Hepatocyte (in vitro differentiated cells): ENCODE measurements around the gene LCN15. TPM values are rescaled to one million over a fixed set of nuclear protein-coding genes. Genes with fewer than 3 reads are reported as not detected.
"Not testable (repeated sequence)": the region's sequence is repeated elsewhere in the genome, so short reads cannot be mapped to it uniquely, and the experiment has no call there.

Source experiments
- DNase-seq: peaks from one replicate; pipeline ENCODE4 v3.0.0-alpha.2; 2016; ENCODE audit warnings: low spot score
- H2AFZ ChIP-seq: fragments of 200-600 bp; sonication (generic); 2 replicates; pipeline ENCODE4 v1.6.0; 2016; ENCODE audit warnings: antibody characterized with exemption, mild to moderate bottlenecking
- H3K27ac ChIP-seq: fragments of 200-600 bp; sonication (generic); 2 replicates; pipeline ENCODE4 v1.5.1; 2016; ENCODE audit warnings: mild to moderate bottlenecking
- H3K27me3 ChIP-seq: fragments of 200-600 bp; sonication (generic); 2 replicates; pipeline ENCODE4 v1.6.1; 2016
- H3K36me3 ChIP-seq: fragments of 200-600 bp; sonication (generic); replicated peaks from 2 replicates; pipeline ENCODE4 v1.5.1; 2016; ENCODE audit warnings: low read depth; ENCODE audit not compliant: insufficient read depth
- H3K4me1 ChIP-seq: fragments of 200-600 bp; sonication (generic); 2 replicates; pipeline ENCODE4 v1.5.1; 2016; ENCODE audit warnings: mild to moderate bottlenecking, moderate library complexity; ENCODE audit not compliant: insufficient read depth
- H3K4me2 ChIP-seq: fragments of 200-600 bp; sonication (generic); 2 replicates; pipeline ENCODE4 v1.6.0; 2016
- H3K4me3 ChIP-seq: fragments of 200-600 bp; sonication (generic); 2 replicates; pipeline ENCODE4 v1.5.1; 2016; ENCODE audit warnings: mild to moderate bottlenecking
- H3K79me2 ChIP-seq: fragments of 200-600 bp; sonication (generic); 2 replicates; pipeline ENCODE4 v1.6.0; 2017; ENCODE audit warnings: mild to moderate bottlenecking
- H3K9me2 ChIP-seq: fragments of 200-600 bp; sonication (generic); replicated peaks from 2 replicates; pipeline ENCODE4 v1.6.0; 2017; ENCODE audit warnings: mild to moderate bottlenecking; ENCODE audit not compliant: insufficient read depth
- H3K9me3 ChIP-seq: fragments of 200-600 bp; sonication (generic); 2 replicates; pipeline ENCODE4 v1.5.1; 2016; ENCODE audit warnings: low read depth, mild to moderate bottlenecking
- H4K20me1 ChIP-seq: fragments of 200-600 bp; sonication (generic); 2 replicates; pipeline ENCODE4 v1.6.0; 2016; ENCODE audit warnings: mild to moderate bottlenecking; ENCODE audit not compliant: insufficient read depth, poor library complexity, severe bottlenecking
- EZH2 ChIP-seq: fragments of 200-600 bp; sonication (generic); IDR thresholded peaks from 2 replicates; pipeline ENCODE4 v1.6.1; 2016; ENCODE audit warnings: antibody characterized with exemption, mild to moderate bottlenecking, borderline replicate concordance
- EZH2phosphoT487 ChIP-seq: fragments of 200-600 bp; sonication (generic); IDR thresholded peaks from one replicate; pipeline ENCODE4 v1.6.1; 2018; ENCODE audit warnings: antibody characterized with exemption, mild to moderate bottlenecking, low read depth, moderate library complexity; ENCODE audit not compliant: unreplicated experiment, severe bottlenecking
- WGBS: methylation state at CpG from one replicate; pipeline ENCODE4 v1.1.6; 2016; ENCODE audit warnings: low lambda C conversion rate; ENCODE audit errors: missing lambda C conversion rate; 5-methylcytosine and 5-hydroxymethylcytosine counted together
- polyA plus RNA-seq: library from polyadenylated mRNA; unstranded; fragments of >200 nt; fragmentation: Nextera tagmentation; extraction: Ambion mirVana; gene quantifications from 2 replicates; pipeline ENCODE4 v1.2.1, GENCODE V29; 2016
- total RNA-seq: library from RNA; depleted of rRNA; stranded (reverse); fragments of >200 nt; gene quantifications from 2 replicates; pipeline ENCODE4 v1.2.3, GENCODE V29; 2014
- TF ChIP-seq, protein P1 (sequence below): fragments of 200-600 bp; sonication (generic); IDR thresholded peaks from 2 replicates; pipeline ENCODE4 v1.5.1; 2016; ENCODE audit warnings: antibody characterized with exemption, mild to moderate bottlenecking; ENCODE audit not compliant: poor library complexity

Gene LCN15
- total and polyA plus RNA-seq, 2 experiments from 2014 or later = 1.4 to 1.5 TPM

- Histone ChIP-seq H3K36me3 (no peaks in the 10 kb centered on the region), H3K27ac (no peak overlapping the region), H3K9me2 (no peaks in the 10 kb centered on the region), H3K27me3 (no peaks in the 10 kb centered on the region), H3K4me2 (no peak overlapping the region), H4K20me1 (no peaks in the 10 kb centered on the region), H3K9me3 (no peaks in the 10 kb centered on the region), H3K4me1 (no peaks in the 10 kb centered on the region), H3K4me3 (no peak overlapping the region), H2AFZ (no peak overlapping the region), H3K79me2 (no peaks in the 10 kb centered on the region)
- WGBS = 100% methylated on average over 4 of the region's 4 CpGs
- DNase-seq = no peak
- TF ChIP-seq, protein P1, sequence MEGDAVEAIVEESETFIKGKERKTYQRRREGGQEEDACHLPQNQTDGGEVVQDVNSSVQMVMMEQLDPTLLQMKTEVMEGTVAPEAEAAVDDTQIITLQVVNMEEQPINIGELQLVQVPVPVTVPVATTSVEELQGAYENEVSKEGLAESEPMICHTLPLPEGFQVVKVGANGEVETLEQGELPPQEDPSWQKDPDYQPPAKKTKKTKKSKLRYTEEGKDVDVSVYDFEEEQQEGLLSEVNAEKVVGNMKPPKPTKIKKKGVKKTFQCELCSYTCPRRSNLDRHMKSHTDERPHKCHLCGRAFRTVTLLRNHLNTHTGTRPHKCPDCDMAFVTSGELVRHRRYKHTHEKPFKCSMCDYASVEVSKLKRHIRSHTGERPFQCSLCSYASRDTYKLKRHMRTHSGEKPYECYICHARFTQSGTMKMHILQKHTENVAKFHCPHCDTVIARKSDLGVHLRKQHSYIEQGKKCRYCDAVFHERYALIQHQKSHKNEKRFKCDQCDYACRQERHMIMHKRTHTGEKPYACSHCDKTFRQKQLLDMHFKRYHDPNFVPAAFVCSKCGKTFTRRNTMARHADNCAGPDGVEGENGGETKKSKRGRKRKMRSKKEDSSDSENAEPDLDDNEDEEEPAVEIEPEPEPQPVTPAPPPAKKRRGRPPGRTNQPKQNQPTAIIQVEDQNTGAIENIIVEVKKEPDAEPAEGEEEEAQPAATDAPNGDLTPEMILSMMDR = no peak
- no peak for TF ChIP-seq EZH2phosphoT487
- TF ChIP-seq EZH2 = no peak
Observed at GRCh38 chr9:136756134-136756438, 8.2 kb downstream of the LCN15 start.

DNA sequence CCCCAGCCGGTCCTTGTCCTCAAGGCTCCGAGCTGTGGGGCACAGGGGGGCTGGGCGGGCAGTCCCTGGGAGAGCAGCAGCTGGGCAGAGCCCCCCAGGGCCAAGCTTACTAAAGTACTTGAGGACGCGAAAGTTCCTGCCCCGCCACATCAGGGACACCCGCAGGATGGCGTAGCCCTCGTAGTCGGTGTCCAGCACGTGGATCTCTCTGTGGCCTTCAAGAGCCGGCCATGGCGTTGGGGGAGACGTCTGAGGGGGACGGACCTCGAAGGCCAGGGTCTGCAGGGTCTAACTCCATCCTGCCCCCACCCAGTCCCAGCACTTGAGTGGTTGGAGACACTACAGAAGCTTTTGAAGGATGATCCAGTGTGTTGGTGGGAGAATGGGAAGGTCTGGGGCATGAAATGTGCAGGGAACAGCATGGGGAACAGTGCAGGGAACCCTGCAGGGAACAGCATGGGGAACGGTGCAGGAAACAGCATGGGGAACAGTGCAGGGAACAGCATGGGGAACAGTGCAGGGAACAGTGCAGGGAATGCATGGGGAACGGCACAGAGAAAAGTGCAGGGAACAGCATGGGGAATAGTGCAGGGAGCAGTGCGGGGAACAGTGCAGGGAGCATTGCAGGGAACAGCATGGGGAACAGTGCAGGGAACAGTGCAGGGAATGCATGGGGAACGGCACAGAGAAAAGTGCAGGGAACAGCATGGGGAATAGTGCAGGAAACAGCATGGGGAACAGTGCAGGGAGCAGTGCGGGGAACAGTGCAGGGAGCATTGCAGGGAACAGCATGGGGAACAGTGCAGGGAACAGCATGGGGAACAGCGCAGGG lies 8.8 kb downstream of the LCN15 start:
- H3K36me3 ChIP-seq, H3K4me1 ChIP-seq, H3K4me2 ChIP-seq, H4K20me1 ChIP-seq, H3K4me3 ChIP-seq, H2AFZ ChIP-seq, H3K9me2 ChIP-seq, H3K27me3 ChIP-seq, H3K9me3 ChIP-seq, H3K27ac ChIP-seq, DNase-seq, H3K79me2 ChIP-seq: not testable (repeated sequence)
- WGBS = 97% methylated on average over 22 of the region's 22 CpGs

GRCh38 chr9:136754626-136755301 lies 9.6 kb downstream of the LCN15 start:
- Histone ChIP-seq H3K9me3 (no peaks in the 10 kb centered on the region), H3K79me2 (no peaks in the 10 kb centered on the region), H3K4me3 (no peak overlapping the region), H3K4me2 (no peak overlapping the region), H3K27ac (no peak overlapping the region), H3K27me3 (no peaks in the 10 kb centered on the region), H2AFZ (no peak overlapping the region), H3K9me2 (no peaks in the 10 kb centered on the region), H3K36me3 (no peaks in the 10 kb centered on the region), H4K20me1 (no peaks in the 10 kb centered on the region), H3K4me1 (no peaks in the 10 kb centered on the region)
- DNase-seq = no peak
- TF ChIP-seq, protein P1 = no peak
- TF ChIP-seq EZH2 (no peak), EZH2phosphoT487 (no peak)
- 92% methylated on average over 22 of the region's 24 CpGs for WGBS

- H3K4me3 ChIP-seq = no peak overlapping the region
- DNase-seq = no peak
- H3K9me2 ChIP-seq = no peaks in the 10 kb centered on the region
- H3K27ac ChIP-seq = no peak overlapping the region
- TF ChIP-seq, protein P1 = no peak
- no peak for TF ChIP-seq EZH2phosphoT487
- no peak for TF ChIP-seq EZH2
- no peaks in the 10 kb centered on the region for H3K79me2 ChIP-seq
- WGBS = 88% methylated on average over 13 of the region's 17 CpGs
- H3K27me3 ChIP-seq = no peaks in the 10 kb centered on the region
- no peaks in the 10 kb centered on the region for H3K9me3 ChIP-seq
- H4K20me1 ChIP-seq = no peaks in the 10 kb centered on the region
- H2AFZ ChIP-seq = no peak overlapping the region
- no peaks in the 10 kb centered on the region for H3K4me1 ChIP-seq
- H3K4me2 ChIP-seq = no peak overlapping the region
- no peaks in the 10 kb centered on the region for H3K36me3 ChIP-seq
Observed at GRCh38 chr9:136754059-136754572, 10.2 kb downstream of the LCN15 start.
